HS-5 (cell line): ENCODE results near the gene CDR2L.

ENCODE experiments used
- DNase-seq: peaks from one replicate; pipeline ENCODE4 v3.0.0-alpha.2; 2012; ENCODE audit warnings: low read depth

Gene CDR2L

GRCh38 chr17:74987418-74987908 lies at the start of gene CDR2L:
TSS of gene CDR2L (plus strand) at chr17:74987632. CDS start at chr17:74988044, 412 bp downstream.
- peak; percentile 58 for DNase-seq

GRCh38 chr17:74938194-74938950 lies 49.1 kb upstream of the CDR2L start:
- DNase-seq: no peak

- DNase-seq: no peak
Observed at GRCh38 chr17:74939534-74939933, 47.9 kb upstream of the CDR2L start.

- no peak for DNase-seq
Observed at GRCh38 chr17:74941128-74941725, 46.2 kb upstream of the CDR2L start.

- no peak for DNase-seq
Observed at GRCh38 chr17:74943808-74944522, 43.5 kb upstream of the CDR2L start.

- no peak for DNase-seq
Observed at GRCh38 chr17:74945543-74945942, 41.9 kb upstream of the CDR2L start.

GRCh38 chr17:74946641-74947040 lies 40.8 kb upstream of the CDR2L start:
- no peak for DNase-seq

- DNase-seq: no peak
Observed at GRCh38 chr17:74947041-74947754, 40.2 kb upstream of the CDR2L start.

GRCh38 chr17:74949455-74950115 lies 37.8 kb upstream of the CDR2L start:
- no peak for DNase-seq

- no peak for DNase-seq
Observed at GRCh38 chr17:74950207-74950606, 37.2 kb upstream of the CDR2L start.

GRCh38 chr17:74951065-74951464 lies 36.4 kb upstream of the CDR2L start:
- DNase-seq: no peak

- no peak for DNase-seq
Observed at GRCh38 chr17:74951680-74952421, 35.6 kb upstream of the CDR2L start.

- no peak for DNase-seq
Observed at GRCh38 chr17:74952431-74953133, 34.9 kb upstream of the CDR2L start.

GRCh38 chr17:74953134-74953687 lies 34.2 kb upstream of the CDR2L start:
- no peak for DNase-seq

- DNase-seq: no peak
Observed at GRCh38 chr17:74954115-74954514, 33.3 kb upstream of the CDR2L start.

GRCh38 chr17:74954665-74955421 lies 32.6 kb upstream of the CDR2L start:
- DNase-seq: no peak

- no peak for DNase-seq
Observed at GRCh38 chr17:74956093-74956492, 31.3 kb upstream of the CDR2L start.

GRCh38 chr17:74957935-74958740 lies 29.3 kb upstream of the CDR2L start:
- no peak for DNase-seq
